Naive thymus-derived CD8-positive, alpha-beta T cell (primary cell): Measurements from ENCODE around the gene PHRF1. TPM values are rescaled to one million over a fixed set of nuclear protein-coding genes. Genes with fewer than 3 reads are reported as not detected.

Experiments
- ATAC-seq, 2 donors: fragments of 150-1000 bp; cut with Tn5 transposase in 1 of 2; sonication (Bioruptor Pico), chemical (Tn5 transposase) in 1 of 2; 1 replicate in 1 of 2; 2 replicates in 1 of 2; pipeline ENCODE4 v1.10.0; 2021; ENCODE audit warnings: mild to moderate bottlenecking in 2 of 2, moderate library complexity in 2 of 2
- POLR2A ChIA-PET: fragments of 350-600 bp; sonication (Branson Sonifier 250); formaldehyde crosslinking; loops from one replicate; lab custom pipeline; 2021; ENCODE audit warnings: antibody characterized with exemption; lab: Charles Lee
- DNase-seq, 10 donors: peaks; one replicate each; pipeline versions ENCODE4 v3.0.0 to v3.0.0-alpha.2; 2020 to 2022
- H3K27ac Mint-ChIP-seq, 10 donors: one replicate each; pipeline ENCODE4 v1.8.0; 2020 to 2022; ENCODE audit warnings: mild to moderate bottlenecking in 10 of 10, mixed read lengths in 10 of 10, moderate library complexity in 4 of 10, inconsistent platforms in 1 of 10
- H3K27me3 Mint-ChIP-seq, 5 donors: one replicate each; pipeline ENCODE4 v1.8.0; 2021 to 2022; ENCODE audit warnings: mixed read lengths in 5 of 5
- H3K36me3 Mint-ChIP-seq, 3 donors: one replicate each; pipeline ENCODE4 v1.8.0; 2020 to 2022; ENCODE audit warnings: mixed read lengths in 3 of 3, mild to moderate bottlenecking in 2 of 3, inconsistent platforms in 1 of 3
- H3K4me1 Mint-ChIP-seq, 4 donors: one replicate each; pipeline ENCODE4 v1.8.0; 2021 to 2022; ENCODE audit warnings: mixed read lengths in 4 of 4
- H3K4me3 Mint-ChIP-seq, 10 donors: one replicate each; pipeline ENCODE4 v1.8.0; 2020 to 2022; ENCODE audit warnings: mild to moderate bottlenecking in 10 of 10, mixed read lengths in 10 of 10, moderate library complexity in 6 of 10, inconsistent platforms in 1 of 10
- H3K9me3 Mint-ChIP-seq, 9 donors: one replicate each; pipeline ENCODE4 v1.8.0; 2020 to 2022; ENCODE audit warnings: mixed read lengths in 9 of 9, mild to moderate bottlenecking in 3 of 9, inconsistent platforms in 1 of 9, moderate library complexity in 1 of 9
- polyA plus RNA-seq, 3 donors: library from polyadenylated mRNA; unstranded; fragments of 300-500 nt; fragmentation: Illumina TruSeq; gene quantifications; one replicate each; pipeline ENCODE4 v1.2.3, GENCODE V29; 2021
- total RNA-seq, 8 experiments: library from RNA in 2 of 8; stranded (reverse) in 2 of 8; gene quantifications; one replicate each; pipeline ENCODE4 v1.2.3 and lab custom pipeline; 2021 to 2026

Gene PHRF1
- total and polyA plus RNA-seq, 5 experiments from 2014 or later = 3.5 to 54.7 (median 19.8) TPM

- Mint-ChIP-seq H3K27ac (peak overlapping the region in 1 of 10 donors; percentile 77), H3K36me3 (no peaks in the 10 kb centered on the region)
- POLR2A ChIA-PET = interaction anchor here (1.2 to 7.7 kb wide), 12 partner anchors 13 to 170 kb away, joined by 3 to 47 read pairs (median 9); partner anchors contain the start of genes HRAS, IRF7, LRRC56 and PHRF1
Measured at GRCh38 chr11:554428-555226, 21.6 kb upstream of the PHRF1 start.

DNA sequence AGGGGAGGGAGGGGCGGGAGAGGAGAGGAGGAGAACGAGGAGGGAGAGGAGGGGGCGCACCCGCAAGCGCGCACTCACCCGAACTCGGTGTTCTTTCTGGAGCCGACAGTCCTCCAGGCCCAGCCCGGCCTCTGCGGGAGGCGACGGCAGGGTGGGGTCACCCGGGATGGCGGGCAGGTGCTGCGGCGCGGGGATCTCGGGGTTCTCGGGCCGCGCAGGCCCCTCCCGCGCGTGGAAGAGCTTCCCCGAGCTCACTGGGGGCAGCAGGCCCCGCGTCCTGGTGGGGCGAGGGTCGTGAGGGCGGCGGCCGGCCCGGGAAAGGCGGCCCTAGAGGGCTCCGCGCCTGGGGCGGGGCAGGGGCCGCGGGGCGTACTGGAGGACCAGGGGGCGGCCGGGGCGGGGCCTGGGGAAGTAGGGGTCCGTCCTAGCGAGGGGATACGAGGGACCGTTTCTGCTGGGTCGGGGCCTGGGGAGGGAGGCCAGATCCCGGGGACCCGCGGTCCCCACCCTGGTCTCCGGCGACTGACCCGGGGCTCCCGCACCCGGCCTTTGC lies 21.0 kb upstream of the PHRF1 start:
- ATAC-seq = peak; percentile 28 to 33
- H3K4me3 Mint-ChIP-seq = peak overlapping the region in 3 of 10 donors; percentile 43 to 50 (median 50)
- H3K27me3 Mint-ChIP-seq = no peaks in the 10 kb centered on the region
- H3K36me3 Mint-ChIP-seq = no peaks in the 10 kb centered on the region
- DNase-seq = peak in 1 of 10 donors; percentile 42
- no peaks in the 10 kb centered on the region for H3K9me3 Mint-ChIP-seq
- peaks cover 4 to 16% (median 10%) of the 10 kb centered on the region in 4 donors for H3K4me1 Mint-ChIP-seq
- POLR2A ChIA-PET = interaction anchor here (1.2 to 7.7 kb wide), 11 partner anchors 13 to 170 kb away, joined by 3 to 47 read pairs (median 11); partner anchors contain the start of genes HRAS, IRF7, LRRC56 and PHRF1
- H3K27ac Mint-ChIP-seq = no peak overlapping the region

More at GRCh38 chr11:554428-555226, 21.6 kb upstream of the PHRF1 start:
- Mint-ChIP-seq H3K4me3 (peak overlapping the region in 7 of 10 donors; percentile 30 to 70 (median 56)), H3K4me1 (peaks cover 0 to 9% (median 4%) of the 10 kb centered on the region in 4 donors), H3K9me3 (no peaks in the 10 kb centered on the region), H3K27me3 (no peaks in the 10 kb centered on the region)
- DNase-seq (peak; percentile 58 to 86 (median 73)), ATAC-seq (peak; percentile 73 to 76)

GRCh38 chr11:555780-556661 lies 20.2 kb upstream of the PHRF1 start:
- Mint-ChIP-seq H3K27me3 (no peaks in the 10 kb centered on the region), H3K4me1 (peaks cover 4 to 16% (median 11%) of the 10 kb centered on the region in 4 donors), H3K36me3 (no peaks in the 10 kb centered on the region), H3K27ac (peak overlapping the region in 2 of 10 donors; percentile 40 to 88), H3K4me3 (peak overlapping the region in 8 of 10 donors; percentile 28 to 75 (median 53)), H3K9me3 (no peaks in the 10 kb centered on the region)
- POLR2A ChIA-PET = interaction anchor here (0.7 to 7.7 kb wide), 10 partner anchors 9 to 169 kb away, joined by 3 to 47 read pairs (median 13); partner anchors contain the start of genes HRAS, IRF7, LRRC56 and PHRF1
- ATAC-seq (no peak), DNase-seq (peak in 2 of 10 donors; percentile 37 to 38)

- peaks cover 7 to 21% (median 15%) of the 10 kb centered on the region in 4 donors for H3K4me1 Mint-ChIP-seq
- ATAC-seq (no peak), DNase-seq (no peak)
- H3K9me3 Mint-ChIP-seq = no peaks in the 10 kb centered on the region
- POLR2A ChIA-PET = interaction anchor here (0.7 to 7.7 kb wide), 9 partner anchors 8 to 170 kb away, joined by 3 to 47 read pairs (median 15); partner anchors contain the start of genes HRAS, LRRC56 and PHRF1
- peak overlapping the region in 3 of 10 donors; percentile 40 to 88 (median 59) for H3K27ac Mint-ChIP-seq
- H3K4me3 Mint-ChIP-seq = peak overlapping the region; percentile 28 to 75 (median 54)
- H3K36me3 Mint-ChIP-seq = no peaks in the 10 kb centered on the region
- no peaks in the 10 kb centered on the region for H3K27me3 Mint-ChIP-seq
Measured at GRCh38 chr11:556662-557256, 19.5 kb upstream of the PHRF1 start.

- H3K27ac Mint-ChIP-seq = peak overlapping the region in 2 of 10 donors; percentile 43 to 59
Measured at GRCh38 chr11:557328-558132, 18.7 kb upstream of the PHRF1 start.

GRCh38 chr11:558503-558902 lies 17.8 kb upstream of the PHRF1 start:
- DNase-seq = no peak
- H3K4me3 Mint-ChIP-seq = peak overlapping the region in 1 of 10 donors; percentile 6
- POLR2A ChIA-PET = interaction anchor here (1.8 to 7.7 kb wide), 5 partner anchors 9 to 168 kb away, joined by 4 to 47 read pairs (median 34); partner anchors contain the start of genes HRAS, LRRC56 and PHRF1

More at GRCh38 chr11:557328-558132, 18.7 kb upstream of the PHRF1 start:
- no peaks in the 10 kb centered on the region for H3K9me3 Mint-ChIP-seq
- POLR2A ChIA-PET = interaction anchor here (0.7 to 7.7 kb wide), 8 partner anchors 7 to 276 kb away, joined by 3 to 47 read pairs (median 12); partner anchors contain the start of genes HRAS, LRRC56 and PHRF1
- DNase-seq = no peak
- H3K4me3 Mint-ChIP-seq = peak overlapping the region in 5 of 10 donors; percentile 26 to 56 (median 45)
- H3K27me3 Mint-ChIP-seq = no peaks in the 10 kb centered on the region
- ATAC-seq = no peak
- peaks cover 7 to 22% (median 17%) of the 10 kb centered on the region in 4 donors for H3K4me1 Mint-ChIP-seq
- H3K36me3 Mint-ChIP-seq = no peaks in the 10 kb centered on the region

GRCh38 chr11:559020-559620 lies 17.1 kb upstream of the PHRF1 start:
- POLR2A ChIA-PET = interaction anchor here (0.5 to 7.7 kb wide), 10 partner anchors 9 to 186 kb away, joined by 3 to 47 read pairs (median 6); partner anchors contain the start of genes HRAS, IRF7, PHRF1 and TMEM80

More at GRCh38 chr11:558503-558902, 17.8 kb upstream of the PHRF1 start:
- Mint-ChIP-seq H3K27me3 (no peaks in the 10 kb centered on the region), H3K27ac (no peak overlapping the region), H3K36me3 (peaks cover 0 to 1% (median 0%) of the 10 kb centered on the region in 3 donors), H3K4me1 (peaks cover 7 to 22% (median 17%) of the 10 kb centered on the region in 4 donors), H3K9me3 (no peaks in the 10 kb centered on the region)
- no peak for ATAC-seq

GRCh38 chr11:559712-560304 lies 16.5 kb upstream of the PHRF1 start:
- peak overlapping the region; percentile 63 to 94 (median 84) for H3K27ac Mint-ChIP-seq
- ATAC-seq (no peak), DNase-seq (peak in 2 of 10 donors; percentile 31 to 32)
- POLR2A ChIA-PET = interaction anchor here (0.5 to 7.7 kb wide), 15 partner anchors 8 to 216 kb away, joined by 3 to 47 read pairs (median 4); partner anchors contain the start of genes HRAS, IRF7, LRRC56 and PHRF1
- no peaks in the 10 kb centered on the region for H3K9me3 Mint-ChIP-seq
- peaks cover 7 to 22% (median 17%) of the 10 kb centered on the region in 4 donors for H3K4me1 Mint-ChIP-seq
- no peaks in the 10 kb centered on the region for H3K27me3 Mint-ChIP-seq
- peak overlapping the region; percentile 66 to 87 (median 78) for H3K4me3 Mint-ChIP-seq
- H3K36me3 Mint-ChIP-seq = peaks cover 0 to 3% (median 0%) of the 10 kb centered on the region in 3 donors

More at GRCh38 chr11:559020-559620, 17.1 kb upstream of the PHRF1 start:
- Mint-ChIP-seq H3K4me3 (peak overlapping the region in 2 of 10 donors; percentile 10 to 18), H3K27me3 (no peaks in the 10 kb centered on the region), H3K4me1 (peaks cover 7 to 22% (median 17%) of the 10 kb centered on the region in 4 donors), H3K27ac (peak overlapping the region in 6 of 10 donors; percentile 12 to 77 (median 48)), H3K36me3 (peaks cover 0 to 3% (median 0%) of the 10 kb centered on the region in 3 donors), H3K9me3 (no peaks in the 10 kb centered on the region)
- DNase-seq = peak in 1 of 10 donors; percentile 47
- no peak for ATAC-seq

- peaks cover 7 to 22% (median 17%) of the 10 kb centered on the region in 4 donors for H3K4me1 Mint-ChIP-seq
- peaks cover 0 to 3% (median 0%) of the 10 kb centered on the region in 3 donors for H3K36me3 Mint-ChIP-seq
- H3K27ac Mint-ChIP-seq = peak within 1 kb of the TSS; percentile 63 to 94 (median 84)
- no peaks in the 10 kb centered on the region for H3K27me3 Mint-ChIP-seq
- POLR2A ChIA-PET = interaction anchor here (0.5 to 7.7 kb wide), 16 partner anchors 7 to 215 kb away, joined by 3 to 47 read pairs (median 4); partner anchors contain the start of genes HRAS, IRF7, LRRC56 and PHRF1
- peak within 1 kb of the TSS; percentile 82 to 91 (median 86) for H3K4me3 Mint-ChIP-seq
- ATAC-seq (peak; percentile 89 to 92), DNase-seq (peak; percentile 91 to 97 (median 95))
- no peaks in the 10 kb centered on the region for H3K9me3 Mint-ChIP-seq
Measured at GRCh38 chr11:560305-561147, 15.7 kb upstream of the PHRF1 start, which contains the start of the genes LMNTD2 and RASSF7. Gene LMNTD2 (minus strand): TSS chr11:560738. CDS start chr11:560716, 22 bp downstream. Gene RASSF7 (plus strand): TSS chr11:560970. CDS start chr11:561769, 799 bp downstream.
